ENCODE results near the gene ALPI. TPM values are rescaled to one million over a fixed set of nuclear protein-coding genes. Genes with fewer than 3 reads are reported as not detected.
"Not testable (repeated sequence)": the region's sequence is repeated elsewhere in the genome, so short reads cannot be mapped to it uniquely, and the experiment has no call there.

ALPI gene
- total RNA-seq, 2 experiments from 2014 or later, result not detected

GRCh38 chr2:232439758-232440135 is 16.2 kb upstream of the ALPI start:
- intact Hi-C loops (cut with micrococcal nuclease), result loop anchor here (2.0 kb wide), 2 partner anchors 105 to 533 kb away; no protein-coding TSS in a partner anchor
- Mint-ChIP-seq H3K27ac (no peak overlapping the region), H3K36me3 (no peaks in the 10 kb centered on the region), H3K4me1 (ENCODE audit: low read depth) (no peaks in the 10 kb centered on the region), H3K9me3 (no peaks in the 10 kb centered on the region), H3K27me3 (no peaks in the 10 kb centered on the region), H3K4me3 (no peak overlapping the region)
- ChIA-PET CTCF (interaction anchor here (0.6 to 2.0 kb wide), 23 partner anchors 8 to 639 kb away, joined by 3 to 10 read pairs (median 4); no protein-coding TSS in a partner anchor), POLR2A (no interaction called here)
- DNase-seq, result no peak

- H3K36me3 Mint-ChIP-seq; POLR2A ChIA-PET; H3K27me3 Mint-ChIP-seq; H3K4me1 Mint-ChIP-seq (ENCODE audit: low read depth); H3K4me3 Mint-ChIP-seq; H3K9me3 Mint-ChIP-seq; H3K27ac Mint-ChIP-seq: not testable (repeated sequence)
- DNase-seq, result peak; percentile 90
- CTCF ChIA-PET, result interaction anchor here (0.9 to 2.0 kb wide), 13 partner anchors 10 to 640 kb away, joined by 3 to 10 read pairs (median 4); no protein-coding TSS in a partner anchor
- intact Hi-C loops (cut with micrococcal nuclease), result loop anchor here (2.0 kb wide), 2 partner anchors 106 to 534 kb away; no protein-coding TSS in a partner anchor
Measured at GRCh38 chr2:232440220-232441018, 15.5 kb upstream of the ALPI start.

- no peaks in the 10 kb centered on the region for H3K27me3 Mint-ChIP-seq
- no peaks in the 10 kb centered on the region for H3K4me1 Mint-ChIP-seq (ENCODE audit: low read depth)
- CTCF ChIA-PET, result interaction anchor here (1.0 to 1.3 kb wide), 3 partner anchors 172 to 540 kb away, joined by 3 to 5 read pairs (median 4); no protein-coding TSS in a partner anchor
- POLR2A ChIA-PET, result no interaction called here
- no peak for DNase-seq
- H3K4me3 Mint-ChIP-seq, result no peak overlapping the region
- no peaks in the 10 kb centered on the region for H3K36me3 Mint-ChIP-seq
- no peak overlapping the region for H3K27ac Mint-ChIP-seq
- intact Hi-C loops (cut with micrococcal nuclease), result loop anchor here (2.0 kb wide), 2 partner anchors 106 to 534 kb away; no protein-coding TSS in a partner anchor
- no peaks in the 10 kb centered on the region for H3K9me3 Mint-ChIP-seq
Measured at GRCh38 chr2:232441147-232441651, 14.8 kb upstream of the ALPI start.

DNA sequence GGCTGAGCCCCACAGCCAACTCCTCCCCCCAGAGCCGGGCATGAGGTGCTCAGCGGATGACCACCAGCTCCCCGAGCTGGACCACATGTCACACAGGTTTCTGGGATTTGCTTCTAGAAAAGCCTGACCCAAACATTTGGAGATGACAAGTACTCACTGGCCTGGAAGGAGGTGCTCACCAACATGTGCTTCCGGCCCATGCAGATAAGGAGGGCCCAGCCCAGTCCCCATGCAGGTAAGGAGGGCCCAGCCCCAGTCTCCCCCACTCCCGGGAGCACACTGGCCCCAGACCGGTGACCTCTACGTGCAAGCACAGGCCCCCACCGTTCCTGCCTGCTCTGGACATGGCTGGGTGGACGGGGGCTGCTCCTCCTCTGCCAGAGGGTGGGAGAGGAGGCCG is 14.0 kb upstream of the ALPI start:
- POLR2A ChIA-PET; H3K27ac Mint-ChIP-seq; DNase-seq; H3K27me3 Mint-ChIP-seq; H3K9me3 Mint-ChIP-seq; H3K36me3 Mint-ChIP-seq; H3K4me3 Mint-ChIP-seq; H3K4me1 Mint-ChIP-seq (ENCODE audit: low read depth): not testable (repeated sequence)
- intact Hi-C loops (cut with micrococcal nuclease), result loop anchor here (2.0 kb wide), 2 partner anchors 107 to 535 kb away; no protein-coding TSS in a partner anchor
- CTCF ChIA-PET, result interaction anchor here (1.0 kb wide), 1 partner anchor 173 kb away, joined by 3 read pairs; no protein-coding TSS in a partner anchor

DNA sequence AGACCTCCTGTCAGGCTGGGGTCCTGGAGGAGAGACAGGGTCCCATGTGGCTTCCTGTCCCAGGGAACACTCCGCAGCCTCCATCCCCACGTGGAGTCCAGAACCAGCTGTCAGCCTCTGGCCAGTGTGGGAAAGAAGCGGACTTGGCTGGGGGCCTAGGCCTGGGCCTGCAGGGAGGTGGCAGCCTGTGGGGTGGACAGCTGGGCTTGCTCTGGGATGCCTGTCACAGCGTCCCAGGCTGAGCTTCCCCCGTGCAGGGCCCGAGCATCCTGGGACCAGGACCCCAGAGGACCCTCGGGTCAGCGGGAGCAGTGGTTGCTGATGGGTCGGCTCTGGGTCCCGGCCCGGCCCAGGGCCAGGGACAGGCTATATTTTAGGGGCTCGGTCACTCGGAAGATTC is 13.5 kb upstream of the ALPI start:
- H3K36me3 Mint-ChIP-seq; H3K27ac Mint-ChIP-seq; H3K4me3 Mint-ChIP-seq; POLR2A ChIA-PET; H3K27me3 Mint-ChIP-seq; H3K4me1 Mint-ChIP-seq (ENCODE audit: low read depth); DNase-seq; CTCF ChIA-PET; intact Hi-C loops (cut with micrococcal nuclease); H3K9me3 Mint-ChIP-seq: not testable (repeated sequence)

GRCh38 chr2:232443047-232443446 is 12.9 kb upstream of the ALPI start:
- CTCF ChIA-PET; H3K27me3 Mint-ChIP-seq; DNase-seq; intact Hi-C loops (cut with micrococcal nuclease); H3K9me3 Mint-ChIP-seq; H3K4me3 Mint-ChIP-seq; H3K27ac Mint-ChIP-seq; POLR2A ChIA-PET; H3K36me3 Mint-ChIP-seq; H3K4me1 Mint-ChIP-seq (ENCODE audit: low read depth): not testable (repeated sequence)

GRCh38 chr2:232443669-232444408 is 12.1 kb upstream of the ALPI start:
- H3K9me3 Mint-ChIP-seq, H3K36me3 Mint-ChIP-seq, POLR2A ChIA-PET: not testable (repeated sequence)

DNA sequence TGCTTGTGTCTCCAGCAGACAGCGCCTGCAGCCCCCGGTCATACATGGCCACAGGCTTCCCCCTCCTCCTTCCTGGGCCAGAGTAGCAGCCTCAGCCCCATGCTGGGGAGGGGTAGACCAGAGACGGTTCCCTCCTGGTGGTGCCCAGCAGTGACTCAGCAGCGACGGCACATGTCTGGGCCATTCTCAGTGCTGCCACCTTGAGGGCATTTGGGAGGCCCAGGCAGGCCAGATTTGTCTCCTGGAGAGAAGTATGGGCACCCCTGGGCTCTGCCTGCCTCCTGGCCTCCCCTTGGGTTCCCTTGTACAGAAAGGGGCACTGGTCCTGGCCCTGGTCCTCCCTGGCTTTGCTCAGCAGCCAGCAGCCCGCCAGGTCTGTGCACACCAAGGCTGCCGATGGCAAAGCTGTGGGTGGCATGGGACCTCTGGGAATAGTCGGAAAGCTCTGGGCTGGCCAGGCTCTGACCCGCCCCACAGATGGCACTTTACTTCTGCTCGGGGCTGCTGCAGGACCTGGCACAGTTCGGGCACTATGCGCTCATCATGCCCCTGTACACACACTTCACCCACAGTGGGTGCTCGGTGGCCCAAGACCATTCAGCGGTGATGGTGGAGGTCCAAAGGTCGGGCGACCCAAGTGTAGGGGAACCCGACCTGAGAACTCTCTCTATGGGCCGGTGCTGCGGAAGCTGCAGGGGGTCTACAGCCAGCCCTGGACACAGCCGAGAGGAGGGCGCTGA is 11.4 kb upstream of the ALPI start:
- H3K9me3 Mint-ChIP-seq, result no peaks in the 10 kb centered on the region
- H3K27me3 Mint-ChIP-seq, result no peaks in the 10 kb centered on the region
- DNase-seq, result peak; percentile 81
- H3K36me3 Mint-ChIP-seq, result no peaks in the 10 kb centered on the region
- CTCF ChIA-PET, result interaction anchor here (0.8 to 1.4 kb wide), 9 partner anchors 9 to 546 kb away, joined by 3 to 6 read pairs (median 3); partner anchors contain the start of gene PRSS56
- intact Hi-C loops (cut with micrococcal nuclease), result no loop called here
- H3K4me1 Mint-ChIP-seq (ENCODE audit: low read depth), result no peaks in the 10 kb centered on the region
- POLR2A ChIA-PET, result no interaction called here
- H3K4me3 Mint-ChIP-seq, result no peak overlapping the region
- H3K27ac Mint-ChIP-seq, result no peak overlapping the region

More at GRCh38 chr2:232443669-232444408, 12.1 kb upstream of the ALPI start:
- intact Hi-C loops (cut with micrococcal nuclease); H3K4me3 Mint-ChIP-seq; H3K4me1 Mint-ChIP-seq (ENCODE audit: low read depth); DNase-seq; H3K27ac Mint-ChIP-seq; H3K27me3 Mint-ChIP-seq: not testable (repeated sequence)
- CTCF ChIA-PET, result interaction anchor here (0.8 to 1.4 kb wide), 8 partner anchors 9 to 546 kb away, joined by 3 to 6 read pairs (median 3); partner anchors contain the start of gene PRSS56

GRCh38 chr2:232445149-232445885 is 10.6 kb upstream of the ALPI start:
- H3K27ac Mint-ChIP-seq; DNase-seq; intact Hi-C loops (cut with micrococcal nuclease); H3K9me3 Mint-ChIP-seq; H3K36me3 Mint-ChIP-seq; H3K4me3 Mint-ChIP-seq; POLR2A ChIA-PET; H3K27me3 Mint-ChIP-seq; H3K4me1 Mint-ChIP-seq (ENCODE audit: low read depth): not testable (repeated sequence)
- CTCF ChIA-PET, result interaction anchor here (0.9 to 1.4 kb wide), 8 partner anchors 8 to 547 kb away, joined by 3 to 6 read pairs (median 4); partner anchors contain the start of gene PRSS56

- H3K27me3 Mint-ChIP-seq; H3K4me1 Mint-ChIP-seq (ENCODE audit: low read depth); DNase-seq; H3K9me3 Mint-ChIP-seq; H3K36me3 Mint-ChIP-seq; H3K27ac Mint-ChIP-seq; H3K4me3 Mint-ChIP-seq; POLR2A ChIA-PET: not testable (repeated sequence)
- CTCF ChIA-PET, result interaction anchor here (1.1 to 2.4 kb wide), 9 partner anchors 11 to 546 kb away, joined by 3 to 19 read pairs (median 3); no protein-coding TSS in a partner anchor
- intact Hi-C loops (cut with micrococcal nuclease), result loop anchor here (1.0 kb wide), 1 partner anchor 76 kb away; no protein-coding TSS in a partner anchor
Measured at GRCh38 chr2:232446266-232446777, 9.6 kb upstream of the ALPI start.
